Activated CD4-positive, alpha-beta memory T cell treated with anti-CD3 and anti-CD28 coated beads for 36 hours (primary cell): ENCODE results near the gene GAGE13. TPM values are rescaled to one million over a fixed set of nuclear protein-coding genes. Genes with fewer than 3 reads are reported as not detected.
A peak's percentile ranks its signal among the peaks of the same experiment; 100 is the strongest.
"Not testable (repeated sequence)": the region's sequence is repeated elsewhere in the genome, so short reads cannot be mapped to it uniquely, and the experiment has no call there.

Experiments
- CTCF ChIA-PET: fragments of 350-600 bp; sonication (Branson Sonifier 250); formaldehyde crosslinking; loops from one replicate; lab custom pipeline; 2021; ENCODE audit warnings: antibody characterized with exemption, inconsistent platforms; lab: Charles Lee
- POLR2A ChIA-PET: fragments of 350-600 bp; sonication (Branson Sonifier 250); formaldehyde crosslinking; loops from one replicate; lab custom pipeline; 2021; ENCODE audit warnings: antibody characterized with exemption; lab: Charles Lee
- DNase-seq: peaks from one replicate; pipeline ENCODE4 v3.0.0-alpha.2; 2020
- H3K27ac Mint-ChIP-seq: one replicate; pipeline ENCODE4 v1.8.0; 2021; ENCODE audit warnings: mixed read lengths
- H3K27me3 Mint-ChIP-seq: one replicate; pipeline ENCODE4 v1.8.0; 2021; ENCODE audit warnings: mixed read lengths
- H3K36me3 Mint-ChIP-seq: one replicate; pipeline ENCODE4 v1.8.0; 2021; ENCODE audit warnings: mixed read lengths
- H3K4me1 Mint-ChIP-seq: one replicate; pipeline ENCODE4 v1.8.0; 2021; ENCODE audit warnings: low read depth, mixed read lengths
- H3K4me3 Mint-ChIP-seq: one replicate; pipeline ENCODE4 v1.8.0; 2021; ENCODE audit warnings: mild to moderate bottlenecking, mixed read lengths
- H3K9me3 Mint-ChIP-seq: one replicate; pipeline ENCODE4 v1.8.0; 2021; ENCODE audit warnings: mixed read lengths
- intact Hi-C: fragments of 100-400 bp; cut with micrococcal nuclease; formaldehyde crosslinking; loops from one replicate; pipeline ENCODE4 v1.15.1; 2023
- total RNA-seq, 2 experiments: library from RNA; stranded (reverse); gene quantifications; one replicate each; pipeline ENCODE4 v1.2.3, GENCODE V29; 2021

GAGE13 gene, protein sequence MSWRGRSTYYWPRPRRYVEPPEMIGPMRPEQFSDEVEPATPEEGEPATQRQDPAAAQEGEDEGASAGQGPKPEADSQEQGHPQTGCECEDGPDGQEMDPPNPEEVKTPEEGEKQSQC
- not detected for total RNA-seq

GRCh38 chrX:49331282-49331681, at the start of gene GAGE13:
GAGE13 (plus strand) TSS chrX:49331582; CDS start chrX:49332738, 1,156 bp downstream.
- H3K9me3 Mint-ChIP-seq, H3K27ac Mint-ChIP-seq, DNase-seq, H3K4me1 Mint-ChIP-seq, intact Hi-C loops, H3K4me3 Mint-ChIP-seq, H3K27me3 Mint-ChIP-seq, H3K36me3 Mint-ChIP-seq, CTCF ChIA-PET, POLR2A ChIA-PET: not testable (repeated sequence)

GRCh38 chrX:49282647-49283011, 48.8 kb upstream of the GAGE13 start:
- Mint-ChIP-seq H3K27ac (peak overlapping the region; percentile 33), H3K27me3 (no peaks in the 10 kb centered on the region), H3K36me3 (no peaks in the 10 kb centered on the region), H3K4me1 (peaks cover 48% of the 10 kb centered on the region), H3K4me3 (no peak overlapping the region), H3K9me3 (no peaks in the 10 kb centered on the region)
- intact Hi-C loops, result no loop called here
- ChIA-PET POLR2A (no interaction called here), CTCF (no interaction called here)
- no peak for DNase-seq

DNA sequence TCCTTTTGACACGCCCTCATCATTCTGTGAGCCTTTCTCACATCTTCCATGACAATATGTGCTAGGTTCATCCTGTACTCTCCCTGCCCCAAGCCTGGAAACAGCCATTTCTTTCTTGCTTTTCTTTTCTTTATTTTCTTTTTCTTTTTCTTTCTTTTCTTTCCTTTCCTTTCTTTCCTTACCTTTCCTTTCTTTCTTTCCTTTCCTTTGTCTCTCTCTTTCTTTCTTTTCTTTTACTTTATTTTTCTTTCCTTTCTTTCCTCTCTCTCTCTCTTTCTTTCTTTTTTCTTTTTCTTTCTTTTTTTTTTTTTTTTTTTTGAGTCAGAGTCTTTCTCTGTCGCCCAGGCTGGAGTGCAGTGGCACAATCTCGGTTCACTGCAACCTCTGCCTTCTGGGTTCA, 47.2 kb upstream of the GAGE13 start:
- no peak overlapping the region for H3K27ac Mint-ChIP-seq
- ChIA-PET POLR2A (no interaction called here), CTCF (interaction anchor here (0.7 kb wide), 1 partner anchor 24 kb away, joined by 3 read pairs; no protein-coding TSS in a partner anchor)
- no peaks in the 10 kb centered on the region for H3K9me3 Mint-ChIP-seq
- DNase-seq, result no peak
- H3K4me1 Mint-ChIP-seq, result peaks cover 45% of the 10 kb centered on the region
- no peaks in the 10 kb centered on the region for H3K36me3 Mint-ChIP-seq
- intact Hi-C loops, result no loop called here
- no peaks in the 10 kb centered on the region for H3K27me3 Mint-ChIP-seq
- H3K4me3 Mint-ChIP-seq, result no peak overlapping the region

GRCh38 chrX:49286136-49286535, 45.2 kb upstream of the GAGE13 start:
- H3K27me3 Mint-ChIP-seq, result no peaks in the 10 kb centered on the region
- DNase-seq, result no peak
- H3K27ac Mint-ChIP-seq, result no peak overlapping the region
- no peaks in the 10 kb centered on the region for H3K36me3 Mint-ChIP-seq
- peaks cover 34% of the 10 kb centered on the region for H3K4me1 Mint-ChIP-seq
- H3K4me3 Mint-ChIP-seq, result no peak overlapping the region
- POLR2A ChIA-PET, result no interaction called here
- CTCF ChIA-PET, result interaction anchor here (1.3 kb wide), 1 partner anchor 9 kb away, joined by 4 read pairs; no protein-coding TSS in a partner anchor
- no peaks in the 10 kb centered on the region for H3K9me3 Mint-ChIP-seq
- intact Hi-C loops, result no loop called here

DNA sequence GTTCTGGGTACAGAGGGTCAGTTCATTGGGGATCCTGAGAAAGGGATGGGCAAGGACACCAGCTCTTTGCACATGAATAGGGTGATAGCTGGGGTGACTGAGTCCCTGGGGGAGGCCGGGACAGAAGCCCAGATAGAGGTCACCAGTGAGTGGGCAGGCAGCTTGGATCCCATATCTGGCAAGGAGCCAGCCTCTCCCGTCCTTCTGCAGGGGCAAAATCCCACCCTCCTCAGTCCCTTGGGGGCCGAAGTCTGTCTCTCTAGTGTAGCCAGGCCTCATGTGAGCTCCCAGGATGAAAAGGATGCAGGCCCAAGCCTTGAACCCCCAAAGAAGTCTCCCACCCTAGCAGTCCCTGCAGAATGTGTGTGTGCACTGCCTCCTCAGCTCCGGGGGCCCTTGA, 44.8 kb upstream of the GAGE13 start:
- Mint-ChIP-seq H3K36me3 (no peaks in the 10 kb centered on the region), H3K4me3 (no peak overlapping the region), H3K27me3 (no peaks in the 10 kb centered on the region), H3K9me3 (no peaks in the 10 kb centered on the region), H3K27ac (no peak overlapping the region), H3K4me1 (peaks cover 35% of the 10 kb centered on the region)
- intact Hi-C loops, result no loop called here
- CTCF ChIA-PET, result interaction anchor here (1.3 kb wide), 1 partner anchor 9 kb away, joined by 4 read pairs; no protein-coding TSS in a partner anchor
- DNase-seq, result no peak
- POLR2A ChIA-PET, result no interaction called here

- Mint-ChIP-seq H3K27me3 (no peaks in the 10 kb centered on the region), H3K9me3 (no peaks in the 10 kb centered on the region), H3K4me1 (peaks cover 32% of the 10 kb centered on the region), H3K36me3 (no peaks in the 10 kb centered on the region), H3K4me3 (no peak overlapping the region), H3K27ac (no peak overlapping the region)
- CTCF ChIA-PET, result no interaction called here
- no peak for DNase-seq
- intact Hi-C loops, result no loop called here
- POLR2A ChIA-PET, result no interaction called here
Measured at GRCh38 chrX:49287665-49288064, 43.7 kb upstream of the GAGE13 start.

DNA sequence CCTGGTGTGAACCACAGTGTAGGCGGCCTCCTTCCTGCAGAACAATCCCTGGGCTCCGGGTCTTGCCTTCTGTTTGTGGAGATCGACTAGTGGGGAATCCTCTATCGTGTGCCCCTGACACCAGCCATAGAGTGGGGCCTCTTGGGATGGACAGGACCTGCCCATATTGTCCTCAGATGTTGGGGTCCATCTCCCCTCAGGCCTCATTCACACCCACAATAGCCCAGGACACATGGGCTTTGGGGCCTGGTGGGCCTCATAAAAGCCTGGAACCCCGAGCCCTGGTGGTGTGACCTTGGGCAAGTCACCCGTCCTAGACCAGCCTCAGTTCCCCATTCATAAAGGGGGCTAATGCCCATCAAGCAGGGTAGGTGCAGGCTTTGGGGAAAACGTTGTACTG, 41.2 kb upstream of the GAGE13 start:
- Mint-ChIP-seq H3K4me1 (peaks cover 31% of the 10 kb centered on the region), H3K27ac (no peak overlapping the region), H3K9me3 (no peaks in the 10 kb centered on the region), H3K4me3 (no peak overlapping the region), H3K36me3 (no peaks in the 10 kb centered on the region), H3K27me3 (no peaks in the 10 kb centered on the region)
- DNase-seq, result no peak
- intact Hi-C loops, result no loop called here
- CTCF ChIA-PET, result no interaction called here
- POLR2A ChIA-PET, result no interaction called here

GRCh38 chrX:49291615-49292337, 39.6 kb upstream of the GAGE13 start:
- CTCF ChIA-PET, result interaction anchor here (0.8 to 1.4 kb wide), 5 partner anchors 8 to 462 kb away, joined by 3 to 12 read pairs (median 3); no protein-coding TSS in a partner anchor

GRCh38 chrX:49292400-49293362, 38.7 kb upstream of the GAGE13 start:
- peaks cover 26% of the 10 kb centered on the region for H3K4me1 Mint-ChIP-seq
- H3K27me3 Mint-ChIP-seq, result no peaks in the 10 kb centered on the region
- no peak overlapping the region for H3K27ac Mint-ChIP-seq
- intact Hi-C loops, result loop anchor here (1.0 to 2.0 kb wide), 2 partner anchors 17 to 20 kb away; no protein-coding TSS in a partner anchor
- CTCF ChIA-PET, result interaction anchor here (0.6 to 1.4 kb wide), 7 partner anchors 9 to 1133 kb away, joined by 3 to 12 read pairs (median 3); no protein-coding TSS in a partner anchor
- no peak for DNase-seq
- no peaks in the 10 kb centered on the region for H3K9me3 Mint-ChIP-seq
- POLR2A ChIA-PET, result no interaction called here
- no peaks in the 10 kb centered on the region for H3K36me3 Mint-ChIP-seq
- no peak overlapping the region for H3K4me3 Mint-ChIP-seq

More at GRCh38 chrX:49291615-49292337, 39.6 kb upstream of the GAGE13 start:
- no peaks in the 10 kb centered on the region for H3K27me3 Mint-ChIP-seq
- H3K27ac Mint-ChIP-seq, result no peak overlapping the region
- no peak overlapping the region for H3K4me3 Mint-ChIP-seq
- no peaks in the 10 kb centered on the region for H3K9me3 Mint-ChIP-seq
- H3K4me1 Mint-ChIP-seq, result peaks cover 32% of the 10 kb centered on the region
- no peaks in the 10 kb centered on the region for H3K36me3 Mint-ChIP-seq
- intact Hi-C loops, result loop anchor here (2.0 kb wide), 1 partner anchor 19 kb away; no protein-coding TSS in a partner anchor
- POLR2A ChIA-PET, result no interaction called here
- peak; percentile 79 for DNase-seq

DNA sequence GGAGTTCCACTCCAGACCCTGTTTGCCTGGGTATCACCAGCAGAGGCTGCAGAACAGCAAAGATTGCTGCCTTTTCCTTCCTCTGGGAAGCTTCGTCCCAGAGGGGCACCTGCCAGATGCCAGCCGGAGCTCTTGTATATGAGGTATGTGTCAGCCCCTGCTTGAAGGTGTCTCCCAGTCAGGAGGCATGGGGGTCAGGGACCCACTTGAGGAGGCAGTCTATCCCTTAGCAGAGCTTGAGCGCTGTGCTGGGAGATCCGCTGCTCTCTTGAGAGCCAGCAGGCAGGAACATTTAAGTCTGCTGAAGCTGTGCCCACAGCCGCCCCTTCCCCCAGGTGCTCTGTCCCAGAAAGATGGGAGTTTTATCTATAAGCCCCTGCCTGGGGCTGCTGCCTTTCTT, 32.1 kb upstream of the GAGE13 start:
- intact Hi-C loops, H3K27ac Mint-ChIP-seq, POLR2A ChIA-PET: not testable (repeated sequence)

DNA sequence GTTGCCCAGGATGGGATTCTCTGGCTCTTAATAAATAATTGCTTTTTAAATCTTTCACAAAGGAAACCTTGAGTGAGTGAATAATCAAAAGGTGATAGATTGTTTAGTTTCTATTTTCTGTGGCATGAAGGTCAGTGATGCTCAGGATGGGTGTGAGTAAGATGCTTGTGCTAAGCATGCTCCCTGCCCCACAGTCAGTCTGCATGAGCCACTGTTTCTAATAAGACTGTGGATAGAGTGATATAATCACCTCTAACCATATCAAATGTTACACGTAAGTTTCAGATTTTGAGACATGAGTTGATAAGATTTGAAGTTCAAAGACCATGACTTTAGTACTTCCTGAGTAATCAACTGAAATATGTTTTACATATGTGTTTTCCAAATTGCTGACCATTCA, 30.7 kb upstream of the GAGE13 start:
- Mint-ChIP-seq H3K4me1 (peaks cover 2% of the 10 kb centered on the region), H3K4me3 (no peak overlapping the region), H3K27me3 (no peaks in the 10 kb centered on the region), H3K27ac (no peak overlapping the region), H3K9me3 (no peaks in the 10 kb centered on the region), H3K36me3 (no peaks in the 10 kb centered on the region)
- ChIA-PET POLR2A (no interaction called here), CTCF (no interaction called here)
- no peak for DNase-seq
- intact Hi-C loops, result no loop called here

More for the DNA sequence above, 32.1 kb upstream of the GAGE13 start:
- DNase-seq, H3K9me3 Mint-ChIP-seq, H3K36me3 Mint-ChIP-seq, H3K4me3 Mint-ChIP-seq, CTCF ChIA-PET, H3K4me1 Mint-ChIP-seq, H3K27me3 Mint-ChIP-seq: not testable (repeated sequence)

DNA sequence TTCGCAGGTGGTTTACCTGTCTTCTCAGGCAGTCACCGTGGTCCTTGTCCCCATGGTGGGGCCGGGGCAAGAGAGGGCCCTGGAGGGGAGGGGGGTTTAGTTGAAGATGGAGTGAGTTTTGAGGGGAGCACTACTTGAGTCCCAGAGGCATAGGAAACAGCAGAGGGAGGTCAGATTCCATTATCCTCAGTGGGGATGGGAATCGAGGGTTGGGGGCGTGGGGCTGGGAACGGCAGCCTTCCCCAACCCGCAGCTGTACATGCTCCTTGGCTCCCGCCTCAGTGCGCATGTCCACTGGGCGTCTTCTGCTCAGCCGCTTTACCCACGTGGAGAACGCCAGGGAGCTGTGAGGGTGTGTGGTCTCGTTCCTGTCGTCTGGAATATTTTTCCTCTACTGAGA, 28.0 kb upstream of the GAGE13 start, which contains the start of gene GAGE10:
GAGE10 (plus strand) TSS at position 301 of the 400 bp plus-strand sequence. CDS start 1,214 bp downstream, outside the sequence.
- CTCF ChIA-PET, result no interaction called here
- Mint-ChIP-seq H3K27me3 (no peaks in the 10 kb centered on the region), H3K27ac (no peak within 1 kb of the TSS), H3K9me3 (no peaks in the 10 kb centered on the region), H3K4me3 (no peak within 1 kb of the TSS), H3K4me1 (peaks cover 1% of the 10 kb centered on the region), H3K36me3 (no peaks in the 10 kb centered on the region)
- POLR2A ChIA-PET, result no interaction called here
- DNase-seq, result no peak
- intact Hi-C loops, result no loop called here
